Panc1 (cell line): ENCODE results near the gene ENAH. TPM values are rescaled to one million over a fixed set of nuclear protein-coding genes. Genes with fewer than 3 reads are reported as not detected.

ENCODE experiments used
- ATAC-seq: fragments of 200-7000 bp; cut with Tn5 transposase; 2 replicates; pipeline ENCODE4 v1.9.1; 2020; ENCODE audit warnings: mild to moderate bottlenecking, moderate library complexity
- BruUV-seq: library from RNA; stranded (reverse); fragments of 400-500 nt; replicated peaks from 2 replicates; lab custom pipeline; 2021; lab: Mats Ljungman, UMichigan
- CTCF ChIA-PET: fragments of 300-600 bp; sonication (Branson Sonifier 250); formaldehyde crosslinking; loops from one replicate; lab custom pipeline; 2022; ENCODE audit warnings: antibody characterized with exemption; lab: Charles Lee
- POLR2A ChIA-PET: fragments of 300-600 bp; sonication (Branson Sonifier 250); formaldehyde crosslinking; loops from one replicate; lab custom pipeline; 2022; ENCODE audit warnings: antibody characterized with exemption; lab: Charles Lee
- DNase-seq: peaks from one replicate; pipeline ENCODE4 v3.0.0-alpha.2; 2010; ENCODE audit warnings: low read depth, low spot score
- H3K27ac ChIP-seq: 2 replicates; pipeline ENCODE4 v1.5.1; 2011; ENCODE audit warnings: mild to moderate bottlenecking, low read length, inconsistent platforms
- H3K27me3 ChIP-seq: fragments of 200-500 bp; sonication (Bioruptor generic); 2 replicates; pipeline ENCODE4 v1.6.0; 2014; ENCODE audit warnings: low read length, inconsistent platforms; ENCODE audit not compliant: control insufficient read depth, insufficient read depth
- H3K36me3 ChIP-seq: fragments of 200-500 bp; sonication (Bioruptor generic); 2 replicates; pipeline ENCODE4 v1.5.1; 2014; ENCODE audit warnings: inconsistent platforms, mild to moderate bottlenecking, low read length, moderate library complexity; ENCODE audit not compliant: control insufficient read depth, insufficient read depth
- H3K4me1 ChIP-seq: 2 replicates; pipeline ENCODE4 v1.5.1; 2011; ENCODE audit warnings: inconsistent platforms, mild to moderate bottlenecking, low read length, moderate library complexity; ENCODE audit not compliant: control insufficient read depth, insufficient read depth
- H3K4me3 ChIP-seq, 2 experiments: 2 replicates each; pipeline ENCODE4 v1.5.1; 2011 to 2012; ENCODE audit warnings: low read depth in 2 of 2, low read length in 2 of 2, mild to moderate bottlenecking in 2 of 2, inconsistent platforms in 1 of 2, moderate library complexity in 1 of 2
- H3K9me3 ChIP-seq: fragments of 200-500 bp; sonication (Bioruptor generic); 2 replicates; pipeline ENCODE4 v1.5.1; 2014; ENCODE audit warnings: low read depth, mild to moderate bottlenecking, inconsistent platforms, low read length, moderate library complexity; ENCODE audit not compliant: control insufficient read depth, insufficient read depth
- CTCF ChIP-seq: fragments of 450-650 bp; IDR thresholded peaks from 2 replicates; pipeline ENCODE4 v1.5.1; 2017; ENCODE audit warnings: mild to moderate bottlenecking
- POLR2AphosphoS5 ChIP-seq: IDR thresholded peaks from 2 replicates; pipeline ENCODE4 v1.6.1; 2012; ENCODE audit warnings: mild to moderate bottlenecking, low read depth, low read length, moderate library complexity
- REST ChIP-seq, 2 experiments: IDR thresholded peaks; 2 replicates each; pipeline ENCODE4 v1.6.1; 2011 to 2012; ENCODE audit warnings: low read depth in 2 of 2, control low read depth in 1 of 2, low read length in 1 of 2, mild to moderate bottlenecking in 1 of 2, moderate library complexity in 1 of 2; ENCODE audit not compliant: insufficient read depth in 1 of 2
- SIN3A ChIP-seq: IDR thresholded peaks from 2 replicates; pipeline ENCODE4 v1.6.1; 2012; ENCODE audit warnings: low read depth, mild to moderate bottlenecking, low read length, moderate library complexity, borderline replicate concordance; ENCODE audit not compliant: insufficient read depth
- TCF7L2 ChIP-seq: IDR thresholded peaks from 2 replicates; pipeline ENCODE4 v1.6.1; 2011; ENCODE audit warnings: mild to moderate bottlenecking, low read depth, low read length, inconsistent platforms
- in situ Hi-C: cut with HindIII; loops from 2 replicates; pipeline ENCODE4 v1.10.0; 2016; ENCODE audit warnings: low sequenced_read_pairs, low pct_unique_long_range_greater_than_20kb
- intact Hi-C: fragments of 100-400 bp; cut with micrococcal nuclease; formaldehyde crosslinking; loops from one replicate; pipeline ENCODE4 v1.10.0; 2022; ENCODE audit not compliant: unreplicated experiment
- total RNA-seq: library from RNA; stranded (reverse); gene quantifications from one replicate; pipeline ENCODE4 v1.2.1, GENCODE V29; 2021; ENCODE audit not compliant: unreplicated experiment

ENAH gene
- total RNA-seq, 1 experiment from 2014 or later: 133 TPM

- ATAC-seq: no peak
- POLR2A ChIA-PET: no interaction called here
Measured at GRCh38 chr1:225534135-225534534, 118.8 kb downstream of the ENAH start.

GRCh38 chr1:225533238-225533637 is 119.7 kb downstream of the ENAH start:
- POLR2A ChIA-PET: no interaction called here
- Histone ChIP-seq H3K4me1 (peaks cover 11% of the 10 kb centered on the region), H3K9me3 (no peaks in the 10 kb centered on the region), H3K27ac (0 out of 2 replicates have a peak overlapping the region, but pooled peaks have one; percentile 30), H3K36me3 (peaks cover 2% of the 10 kb centered on the region), H3K4me3 (no peak overlapping the region), H3K27me3 (no peaks in the 10 kb centered on the region)
- TF ChIP-seq TCF7L2 (no peak), REST (IDR thresholded peaks at IDR 0.05; ENCODE audit: insufficient read depth in 1 of 2, low read depth in 2 of 2, low read length in 1 of 2) (no peak), CTCF (no peak), SIN3A (no peak), POLR2AphosphoS5 (no peak)
- in situ Hi-C loops: no loop called here
- intact Hi-C loops: no loop called here
- DNase-seq (no peak), ATAC-seq (no peak)
- CTCF ChIA-PET: no interaction called here
- BruUV-seq: no TSS peak

More at GRCh38 chr1:225534135-225534534, 118.8 kb downstream of the ENAH start:
- no TSS peak for BruUV-seq
- Histone ChIP-seq H3K36me3 (peaks cover 2% of the 10 kb centered on the region), H3K4me3 (no peak overlapping the region), H3K9me3 (no peaks in the 10 kb centered on the region), H3K27me3 (no peaks in the 10 kb centered on the region), H3K4me1 (peaks cover 11% of the 10 kb centered on the region), H3K27ac (no peak overlapping the region)
- CTCF ChIA-PET: no interaction called here
- intact Hi-C loops: no loop called here
- in situ Hi-C loops: no loop called here
- DNase-seq: no peak
- no peak for TF ChIP-seq TCF7L2
- TF ChIP-seq POLR2AphosphoS5: no peak
- no peak for TF ChIP-seq SIN3A
- TF ChIP-seq CTCF: no peak
- no peak for TF ChIP-seq REST (IDR thresholded peaks at IDR 0.05; ENCODE audit: insufficient read depth in 1 of 2, low read depth in 2 of 2, low read length in 1 of 2)
